ENCODE results near the gene ACTG1. TPM values are rescaled to one million over a fixed set of nuclear protein-coding genes. Genes with fewer than 3 reads are reported as not detected.

ACTG1 gene
- total RNA-seq, 1 experiment from 2014 or later = 3,247 TPM

GRCh38 chr17:81489012-81489997 lies 23.3 kb downstream of the ACTG1 start:
- Histone ChIP-seq H3K27me3 (replicated peaks; ENCODE audit: insufficient read depth, low read depth, low read length, poor library complexity) (no peaks in the 10 kb centered on the region), H3K9me3 (ENCODE audit: low read depth, low read length, poor library complexity, severe bottlenecking) (no peaks in the 10 kb centered on the region), H3K27ac (ENCODE audit: low read depth, low read length, poor library complexity, severe bottlenecking) (peak overlapping the region; percentile 96), H3K4me3 (ENCODE audit: low read depth, low read length, poor library complexity, severe bottlenecking) (no peak overlapping the region), H3K4me1 (ENCODE audit: insufficient read depth, low read length, poor library complexity, severe bottlenecking) (peaks cover 51% of the 10 kb centered on the region), H3K36me3 (ENCODE audit: insufficient read depth, low read length, poor library complexity, severe bottlenecking) (no peaks in the 10 kb centered on the region)
- DNase-seq (ENCODE audit: low spot score) = peak; percentile 70
- ChIA-PET POLR2A (ENCODE audit: low non-redundant PET) (interaction anchor here (0.6 kb wide), 1 partner anchor 59 kb away, joined by 11 read pairs; no protein-coding TSS in a partner anchor), CTCF (interaction anchor here (1.2 kb wide), 1 partner anchor 235 kb away, joined by 5 read pairs; no protein-coding TSS in a partner anchor)
- no peak for TF ChIP-seq CTCF (conservative IDR thresholded peaks at IDR 0.05; ENCODE audit: low read depth, low read length)
- TF ChIP-seq EZH2 (IDR thresholded peaks at IDR 0.05; ENCODE audit: borderline replicate concordance, low read depth, low read length, poor library complexity, severe bottlenecking) = no peak
- no TSS peak for BruUV-seq (replicated peaks)
- intact Hi-C loops (cut with micrococcal nuclease; ENCODE audit: unreplicated experiment) = no loop called here

- H3K27ac ChIP-seq (ENCODE audit: low read depth, low read length, poor library complexity, severe bottlenecking) = peak overlapping the region; percentile 96
- intact Hi-C loops (cut with micrococcal nuclease; ENCODE audit: unreplicated experiment) = no loop called here
- POLR2A ChIA-PET (ENCODE audit: low non-redundant PET) = no interaction called here
Observed at GRCh38 chr17:81488276-81488860, 24.2 kb downstream of the ACTG1 start.

More at GRCh38 chr17:81488276-81488860, 24.2 kb downstream of the ACTG1 start:
- no peaks in the 10 kb centered on the region for H3K27me3 ChIP-seq (replicated peaks; ENCODE audit: insufficient read depth, low read depth, low read length, poor library complexity)
- no peaks in the 10 kb centered on the region for H3K9me3 ChIP-seq (ENCODE audit: low read depth, low read length, poor library complexity, severe bottlenecking)
- no TSS peak for BruUV-seq (replicated peaks)
- peak overlapping the region; percentile 50 for H3K4me3 ChIP-seq (ENCODE audit: low read depth, low read length, poor library complexity, severe bottlenecking)
- peaks cover 58% of the 10 kb centered on the region for H3K4me1 ChIP-seq (ENCODE audit: insufficient read depth, low read length, poor library complexity, severe bottlenecking)
- no peak for DNase-seq (ENCODE audit: low spot score)
- TF ChIP-seq CTCF (conservative IDR thresholded peaks at IDR 0.05; ENCODE audit: low read depth, low read length) (no peak), EZH2 (IDR thresholded peaks at IDR 0.05; ENCODE audit: borderline replicate concordance, low read depth, low read length, poor library complexity, severe bottlenecking) (no peak)
- no peaks in the 10 kb centered on the region for H3K36me3 ChIP-seq (ENCODE audit: insufficient read depth, low read length, poor library complexity, severe bottlenecking)
- CTCF ChIA-PET = no interaction called here
